HUES6 (cell line): ENCODE results near the gene GPC4.
A peak's percentile ranks its signal among the peaks of the same experiment; 100 is the strongest.

Source experiments
- H3K27ac ChIP-seq: 2 replicates; pipeline ENCODE4 v1.7.0; 2013; ENCODE audit warnings: low read depth, mild to moderate bottlenecking, low read length, inconsistent platforms
- H3K27me3 ChIP-seq: 2 replicates; pipeline ENCODE4 v1.6.1; 2013; ENCODE audit warnings: low read length; ENCODE audit not compliant: control insufficient read depth, insufficient read depth
- H3K36me3 ChIP-seq: 2 replicates; pipeline ENCODE4 v1.6.1; 2013; ENCODE audit warnings: low read length; ENCODE audit not compliant: control insufficient read depth, insufficient read depth
- H3K4me1 ChIP-seq: 2 replicates; pipeline ENCODE4 v1.6.1; 2013; ENCODE audit warnings: low read length; ENCODE audit not compliant: control insufficient read depth, insufficient read depth
- H3K4me3 ChIP-seq: 2 replicates; pipeline ENCODE4 v1.5.1; 2013; ENCODE audit warnings: low read depth, low read length
- H3K9ac ChIP-seq: one replicate; pipeline ENCODE4 v1.6.1; 2013; ENCODE audit warnings: mild to moderate bottlenecking, low read length
- H3K9me3 ChIP-seq: 2 replicates; pipeline ENCODE4 v1.6.1; 2013; ENCODE audit warnings: low read depth, low read length; ENCODE audit not compliant: control insufficient read depth, insufficient read depth

GPC4 gene

GRCh38 chrX:133410550-133410949, 4.7 kb downstream of the GPC4 start:
- Histone ChIP-seq H3K9ac (no peak overlapping the region), H3K36me3 (peaks cover 68% of the 10 kb centered on the region), H3K4me1 (peaks cover 27% of the 10 kb centered on the region), H3K27me3 (peaks cover 7% of the 10 kb centered on the region; the same call in 1 of the 2 replicates), H3K9me3 (no peaks in the 10 kb centered on the region), H3K27ac (no peak overlapping the region), H3K4me3 (peak overlapping the region; percentile 98; the same call in 1 of the 2 replicates)

- H3K36me3 ChIP-seq: peaks cover 75% of the 10 kb centered on the region
- no peak overlapping the region for H3K9ac ChIP-seq
- H3K9me3 ChIP-seq: no peaks in the 10 kb centered on the region
- no peak overlapping the region for H3K27ac ChIP-seq
- no peak overlapping the region for H3K4me3 ChIP-seq
- peaks cover 13% of the 10 kb centered on the region for H3K4me1 ChIP-seq
- H3K27me3 ChIP-seq: no peaks in the 10 kb centered on the region
Observed at GRCh38 chrX:133405498-133406185, 9.6 kb downstream of the GPC4 start.

- Histone ChIP-seq H3K4me1 (peaks cover 9% of the 10 kb centered on the region), H3K9ac (no peak overlapping the region), H3K27ac (no peak overlapping the region), H3K4me3 (no peak overlapping the region), H3K36me3 (peaks cover 76% of the 10 kb centered on the region), H3K9me3 (no peaks in the 10 kb centered on the region), H3K27me3 (no peaks in the 10 kb centered on the region)
Observed at GRCh38 chrX:133403984-133404383, 11.3 kb downstream of the GPC4 start.

GRCh38 chrX:133402830-133403625, 12.3 kb downstream of the GPC4 start:
- H3K9ac ChIP-seq: no peak overlapping the region
- no peak overlapping the region for H3K4me3 ChIP-seq
- H3K9me3 ChIP-seq: no peaks in the 10 kb centered on the region
- peaks cover 77% of the 10 kb centered on the region for H3K36me3 ChIP-seq
- no peaks in the 10 kb centered on the region for H3K27me3 ChIP-seq
- no peak overlapping the region for H3K27ac ChIP-seq
- H3K4me1 ChIP-seq: peaks cover 9% of the 10 kb centered on the region

- H3K9me3 ChIP-seq: no peaks in the 10 kb centered on the region
- peaks cover 9% of the 10 kb centered on the region for H3K4me1 ChIP-seq
- H3K4me3 ChIP-seq: no peak overlapping the region
- no peak overlapping the region for H3K9ac ChIP-seq
- H3K27ac ChIP-seq: no peak overlapping the region
- H3K36me3 ChIP-seq: peaks cover 69% of the 10 kb centered on the region
- no peaks in the 10 kb centered on the region for H3K27me3 ChIP-seq
Observed at GRCh38 chrX:133402042-133402453, 13.2 kb downstream of the GPC4 start.

GRCh38 chrX:133401536-133401935, 13.8 kb downstream of the GPC4 start:
- Histone ChIP-seq H3K27ac (no peak overlapping the region), H3K4me1 (peaks cover 9% of the 10 kb centered on the region), H3K4me3 (no peak overlapping the region), H3K9me3 (no peaks in the 10 kb centered on the region), H3K9ac (no peak overlapping the region), H3K27me3 (no peaks in the 10 kb centered on the region), H3K36me3 (peaks cover 65% of the 10 kb centered on the region)

- H3K9me3 ChIP-seq: no peaks in the 10 kb centered on the region
- H3K36me3 ChIP-seq: peaks cover 56% of the 10 kb centered on the region
- no peak overlapping the region for H3K27ac ChIP-seq
- peaks cover 14% of the 10 kb centered on the region for H3K4me1 ChIP-seq
- no peak overlapping the region for H3K9ac ChIP-seq
- H3K4me3 ChIP-seq: no peak overlapping the region
- no peaks in the 10 kb centered on the region for H3K27me3 ChIP-seq
Observed at GRCh38 chrX:133399411-133399810, 15.9 kb downstream of the GPC4 start.

- Histone ChIP-seq H3K27ac (no peak overlapping the region), H3K36me3 (peaks cover 28% of the 10 kb centered on the region), H3K9me3 (no peaks in the 10 kb centered on the region), H3K4me3 (no peak overlapping the region), H3K4me1 (peaks cover 38% of the 10 kb centered on the region), H3K27me3 (no peaks in the 10 kb centered on the region), H3K9ac (no peak overlapping the region)
Observed at GRCh38 chrX:133394765-133395164, 20.5 kb downstream of the GPC4 start.

GRCh38 chrX:133392671-133393070, 22.6 kb downstream of the GPC4 start:
- peaks cover 45% of the 10 kb centered on the region for H3K4me1 ChIP-seq
- H3K27me3 ChIP-seq: no peaks in the 10 kb centered on the region
- H3K4me3 ChIP-seq: no peak overlapping the region
- H3K27ac ChIP-seq: no peak overlapping the region
- no peaks in the 10 kb centered on the region for H3K9me3 ChIP-seq
- H3K36me3 ChIP-seq: peaks cover 25% of the 10 kb centered on the region
- no peak overlapping the region for H3K9ac ChIP-seq

GRCh38 chrX:133391111-133391510, 24.2 kb downstream of the GPC4 start:
- no peaks in the 10 kb centered on the region for H3K27me3 ChIP-seq
- H3K4me1 ChIP-seq: peaks cover 56% of the 10 kb centered on the region
- H3K9ac ChIP-seq: no peak overlapping the region
- H3K27ac ChIP-seq: no peak overlapping the region
- H3K4me3 ChIP-seq: no peak overlapping the region
- H3K9me3 ChIP-seq: no peaks in the 10 kb centered on the region
- peaks cover 26% of the 10 kb centered on the region for H3K36me3 ChIP-seq

- Histone ChIP-seq H3K4me3 (no peak overlapping the region), H3K27me3 (no peaks in the 10 kb centered on the region), H3K27ac (no peak overlapping the region), H3K9me3 (no peaks in the 10 kb centered on the region), H3K36me3 (peaks cover 27% of the 10 kb centered on the region), H3K9ac (no peak overlapping the region), H3K4me1 (peaks cover 57% of the 10 kb centered on the region)
Observed at GRCh38 chrX:133390676-133391075, 24.6 kb downstream of the GPC4 start.
